Measurements from ENCODE around the gene SEC22A. TPM values are rescaled to one million over a fixed set of nuclear protein-coding genes. Genes with fewer than 3 reads are reported as not detected.

SEC22A gene, protein sequence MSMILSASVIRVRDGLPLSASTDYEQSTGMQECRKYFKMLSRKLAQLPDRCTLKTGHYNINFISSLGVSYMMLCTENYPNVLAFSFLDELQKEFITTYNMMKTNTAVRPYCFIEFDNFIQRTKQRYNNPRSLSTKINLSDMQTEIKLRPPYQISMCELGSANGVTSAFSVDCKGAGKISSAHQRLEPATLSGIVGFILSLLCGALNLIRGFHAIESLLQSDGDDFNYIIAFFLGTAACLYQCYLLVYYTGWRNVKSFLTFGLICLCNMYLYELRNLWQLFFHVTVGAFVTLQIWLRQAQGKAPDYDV
- total RNA-seq (2014; rRNA removed; shearing (Covaris generic); ENCODE audit: low replicate concordance), result 15.8 and 46.3 TPM in 2 replicates

DNA sequence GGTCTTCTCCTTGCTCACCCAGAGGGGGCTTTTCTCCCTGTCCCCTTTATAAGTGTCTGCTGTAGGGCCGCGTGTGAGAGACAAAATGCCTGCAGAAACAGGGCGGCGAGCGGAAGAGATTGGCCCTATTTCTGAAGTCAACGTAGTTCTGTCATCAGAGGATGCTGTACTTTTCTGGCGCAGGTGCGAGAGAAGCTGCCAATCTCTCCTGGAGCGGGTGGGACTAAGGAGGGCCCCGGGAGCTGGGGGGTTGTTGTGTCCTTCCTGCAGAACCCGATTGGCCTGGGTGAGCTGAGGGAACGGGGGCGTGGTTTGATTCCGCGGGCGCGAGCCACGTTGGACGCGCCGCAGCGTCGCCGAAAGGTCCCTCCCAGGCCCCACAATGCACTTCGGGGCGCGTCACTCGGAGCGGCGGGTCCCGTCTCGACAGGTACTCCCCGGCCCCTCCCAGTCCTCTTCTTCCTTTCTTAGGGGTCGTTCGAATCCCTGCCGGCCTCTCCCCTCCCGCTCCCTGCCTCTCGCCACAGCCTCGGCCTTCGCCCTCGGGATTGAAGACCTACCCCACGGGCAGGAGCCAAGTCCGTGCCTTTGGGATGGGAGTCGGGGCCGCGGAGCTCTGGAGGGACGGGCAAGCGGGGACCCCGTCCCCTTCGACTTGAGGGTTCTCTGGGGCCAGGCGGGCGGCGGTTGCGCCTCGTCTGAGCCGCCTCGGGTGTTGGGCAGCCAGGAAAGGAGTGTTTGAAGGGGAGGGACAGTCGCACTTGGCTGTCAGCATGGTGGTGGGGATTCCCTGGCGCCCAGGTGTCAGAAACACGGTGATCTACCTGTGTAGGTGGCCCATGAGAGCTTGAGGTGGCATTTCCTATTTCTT, at the start of gene SEC22A:
Gene SEC22A, plus strand, starts transcription at position 387 of the 871 bp plus-strand sequence. CDS start 7,275 bp downstream, outside the sequence.
- Histone ChIP-seq H3K79me2 (ENCODE audit: low read length) (peaks cover 53% of the 10 kb centered on the region), H3K9me3 (ENCODE audit: low read length) (no peaks in the 10 kb centered on the region), H2AFZ (ENCODE audit: low read length) (peak within 1 kb of the TSS; percentile 97), H3K36me3 (ENCODE audit: insufficient read depth, low read length) (no peaks in the 10 kb centered on the region), H3K9me2 (replicated peaks; ENCODE audit: insufficient read depth, low read length) (peaks cover 8% of the 10 kb centered on the region; the same call in 1 of the 2 replicates), H3K4me3 (ENCODE audit: low read length) (peak within 1 kb of the TSS; percentile 97), H3K27ac (ENCODE audit: low read length) (peak within 1 kb of the TSS; percentile 73), H3K4me2 (ENCODE audit: low read depth, low read length, poor library complexity, severe bottlenecking) (peak within 1 kb of the TSS; percentile 87), H3K27me3 (ENCODE audit: low read length) (no peaks in the 10 kb centered on the region), H4K20me1 (ENCODE audit: insufficient read depth, low read depth, low read length) (no peaks in the 10 kb centered on the region), H3K9ac (ENCODE audit: low read length) (peak within 1 kb of the TSS; percentile 94), H3K4me1 (ENCODE audit: low read length) (peaks cover 27% of the 10 kb centered on the region)
- DNase-seq, result peak; percentile 99

DNA sequence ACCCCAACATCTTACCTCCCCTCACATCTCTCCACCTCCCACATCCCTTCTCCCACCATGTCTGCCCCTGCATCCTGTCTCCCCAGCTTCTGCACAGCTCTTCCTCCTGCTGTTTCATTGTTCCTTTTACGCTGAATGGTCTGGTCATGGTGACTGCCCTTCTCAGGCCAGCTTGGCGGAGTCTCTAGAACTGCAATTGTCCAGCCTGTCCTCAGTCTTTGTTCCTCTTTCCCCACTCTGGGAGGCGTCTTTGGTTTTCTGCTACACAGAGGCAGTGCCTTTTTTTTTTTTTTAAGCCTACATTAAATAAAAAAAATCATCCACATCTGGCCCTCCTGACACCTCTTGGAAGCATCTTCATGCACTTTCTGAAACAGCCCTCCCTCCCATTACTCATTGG, 49.1 kb upstream of the SEC22A start:
- Histone ChIP-seq H3K9me3 (ENCODE audit: low read length) (no peaks in the 10 kb centered on the region), H3K9ac (ENCODE audit: low read length) (peak overlapping the region; percentile 38; the same call in 1 of the 2 replicates), H3K9me2 (replicated peaks; ENCODE audit: insufficient read depth, low read length) (no peaks in the 10 kb centered on the region), H4K20me1 (ENCODE audit: insufficient read depth, low read depth, low read length) (no peaks in the 10 kb centered on the region), H3K27me3 (ENCODE audit: low read length) (no peaks in the 10 kb centered on the region), H3K4me3 (ENCODE audit: low read length) (peak overlapping the region; percentile 15; the same call in 1 of the 2 replicates), H3K4me1 (ENCODE audit: low read length) (peaks cover 49% of the 10 kb centered on the region), H2AFZ (ENCODE audit: low read length) (no peak overlapping the region), H3K27ac (ENCODE audit: low read length) (peak overlapping the region; percentile 81), H3K79me2 (ENCODE audit: low read length) (no peaks in the 10 kb centered on the region), H3K36me3 (ENCODE audit: insufficient read depth, low read length) (no peaks in the 10 kb centered on the region), H3K4me2 (ENCODE audit: low read depth, low read length, poor library complexity, severe bottlenecking) (peak overlapping the region; percentile 60)
- peak; percentile 41 for DNase-seq

DNA sequence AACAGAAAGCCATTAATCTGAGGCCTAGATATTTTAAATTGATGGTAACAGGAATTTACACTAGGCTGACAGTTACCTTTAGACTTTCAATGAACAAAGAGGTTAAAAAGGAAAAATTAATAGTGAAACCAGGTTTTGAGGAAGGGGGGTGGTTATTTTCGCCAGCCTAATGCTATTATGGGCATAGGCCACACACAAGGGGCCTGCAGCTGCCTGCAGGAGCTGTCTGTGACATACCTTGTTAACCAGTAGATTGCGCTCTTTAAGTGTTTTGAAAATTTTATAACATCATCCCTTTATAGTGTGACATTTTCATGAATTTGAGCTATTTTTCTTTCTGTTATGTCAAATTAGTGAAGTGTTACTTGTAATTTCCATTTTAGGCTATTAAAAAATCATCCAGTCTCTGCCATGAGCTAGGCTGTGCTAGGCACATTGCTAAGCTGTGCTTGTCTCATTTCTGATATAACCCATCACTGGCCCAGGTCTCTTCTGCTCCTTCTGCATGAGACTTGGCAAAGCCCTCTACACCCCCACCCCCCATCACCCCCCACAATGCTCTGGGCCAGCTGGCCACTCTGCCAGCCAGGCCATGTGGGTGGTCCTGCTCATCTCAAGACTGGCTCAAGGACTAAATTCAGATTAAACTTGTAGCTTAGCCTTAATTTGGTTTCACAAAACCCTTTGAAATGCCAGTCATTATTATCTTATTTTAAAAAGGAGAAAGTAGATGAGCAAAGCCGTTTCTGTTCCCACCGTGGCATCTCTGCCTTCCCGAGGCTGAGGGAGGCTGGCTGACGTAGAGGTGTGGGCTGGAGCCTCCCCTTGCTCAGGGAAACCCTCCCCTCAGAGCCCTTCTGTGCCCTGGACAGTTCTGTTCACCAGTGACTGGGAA, 48.4 kb upstream of the SEC22A start:
- H3K79me2 ChIP-seq (ENCODE audit: low read length), result no peaks in the 10 kb centered on the region
- H4K20me1 ChIP-seq (ENCODE audit: insufficient read depth, low read depth, low read length), result no peaks in the 10 kb centered on the region
- no peaks in the 10 kb centered on the region for H3K9me3 ChIP-seq (ENCODE audit: low read length)
- H3K4me1 ChIP-seq (ENCODE audit: low read length), result peaks cover 49% of the 10 kb centered on the region
- peak; percentile 85 for DNase-seq
- H2AFZ ChIP-seq (ENCODE audit: low read length), result no peak overlapping the region
- H3K4me3 ChIP-seq (ENCODE audit: low read length), result peak overlapping the region; percentile 17; the same call in 1 of the 2 replicates
- peak overlapping the region; percentile 81 for H3K27ac ChIP-seq (ENCODE audit: low read length)
- H3K9ac ChIP-seq (ENCODE audit: low read length), result peak overlapping the region; percentile 38
- H3K9me2 ChIP-seq (replicated peaks; ENCODE audit: insufficient read depth, low read length), result no peaks in the 10 kb centered on the region
- H3K4me2 ChIP-seq (ENCODE audit: low read depth, low read length, poor library complexity, severe bottlenecking), result peak overlapping the region; percentile 60
- H3K27me3 ChIP-seq (ENCODE audit: low read length), result no peaks in the 10 kb centered on the region
- no peaks in the 10 kb centered on the region for H3K36me3 ChIP-seq (ENCODE audit: insufficient read depth, low read length)

DNA sequence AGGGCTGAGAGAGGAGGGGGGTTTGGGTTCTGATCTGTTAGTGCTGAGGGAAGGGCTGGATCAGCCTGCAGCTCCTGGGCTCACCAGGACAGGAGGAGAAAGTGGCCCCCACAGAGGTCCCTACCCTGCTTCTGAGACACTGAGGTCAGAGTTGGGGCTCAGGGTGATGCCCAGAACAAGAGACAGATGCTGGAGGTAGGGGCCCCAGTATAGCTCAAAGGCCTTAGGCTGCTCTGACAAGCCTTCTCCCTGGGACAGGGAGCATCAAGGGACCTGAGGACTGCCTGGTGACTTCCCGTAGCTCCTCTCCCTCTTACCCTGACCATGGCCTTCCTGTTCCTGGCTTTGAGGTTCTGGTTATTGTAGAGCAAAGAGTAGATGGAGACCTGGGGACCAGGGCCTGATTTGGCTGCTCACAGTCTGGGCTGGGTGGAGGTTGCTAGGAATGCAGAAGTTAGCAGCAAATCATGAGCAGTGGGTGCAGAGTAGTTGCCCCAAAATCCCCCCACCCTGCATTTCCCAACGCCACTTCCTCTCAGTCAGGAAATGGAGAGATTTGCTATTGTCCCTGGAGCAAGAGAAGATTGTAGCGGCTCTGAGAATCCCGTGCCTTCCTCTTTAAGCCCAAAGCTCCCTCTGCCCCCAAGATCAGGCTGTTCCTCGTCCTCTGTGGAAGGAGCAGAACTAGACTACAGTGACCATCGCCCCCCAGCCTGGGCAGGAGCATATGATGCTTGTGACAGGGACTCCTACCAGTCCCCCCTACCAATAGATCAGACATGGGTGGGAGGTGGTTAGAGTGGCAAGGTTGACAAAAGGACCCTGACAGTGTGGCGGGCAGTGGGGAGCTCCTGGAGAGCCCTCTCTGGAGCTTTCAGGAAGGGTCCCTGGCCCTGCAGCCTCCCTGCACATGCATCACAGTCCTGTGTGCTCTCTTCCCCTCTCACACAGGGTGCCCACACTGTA, 47.4 kb upstream of the SEC22A start:
- peak overlapping the region; percentile 38; the same call in 1 of the 2 replicates for H3K9ac ChIP-seq (ENCODE audit: low read length)
- peak overlapping the region; percentile 60 for H3K4me2 ChIP-seq (ENCODE audit: low read depth, low read length, poor library complexity, severe bottlenecking)
- H3K4me1 ChIP-seq (ENCODE audit: low read length), result peaks cover 49% of the 10 kb centered on the region
- no peaks in the 10 kb centered on the region for H3K9me2 ChIP-seq (replicated peaks; ENCODE audit: insufficient read depth, low read length)
- H3K27ac ChIP-seq (ENCODE audit: low read length), result peak overlapping the region; percentile 81
- H2AFZ ChIP-seq (ENCODE audit: low read length), result no peak overlapping the region
- H3K36me3 ChIP-seq (ENCODE audit: insufficient read depth, low read length), result no peaks in the 10 kb centered on the region
- H4K20me1 ChIP-seq (ENCODE audit: insufficient read depth, low read depth, low read length), result no peaks in the 10 kb centered on the region
- no peaks in the 10 kb centered on the region for H3K79me2 ChIP-seq (ENCODE audit: low read length)
- no peaks in the 10 kb centered on the region for H3K27me3 ChIP-seq (ENCODE audit: low read length)
- DNase-seq, result no peak
- H3K4me3 ChIP-seq (ENCODE audit: low read length), result no peak overlapping the region
- H3K9me3 ChIP-seq (ENCODE audit: low read length), result no peaks in the 10 kb centered on the region

DNA sequence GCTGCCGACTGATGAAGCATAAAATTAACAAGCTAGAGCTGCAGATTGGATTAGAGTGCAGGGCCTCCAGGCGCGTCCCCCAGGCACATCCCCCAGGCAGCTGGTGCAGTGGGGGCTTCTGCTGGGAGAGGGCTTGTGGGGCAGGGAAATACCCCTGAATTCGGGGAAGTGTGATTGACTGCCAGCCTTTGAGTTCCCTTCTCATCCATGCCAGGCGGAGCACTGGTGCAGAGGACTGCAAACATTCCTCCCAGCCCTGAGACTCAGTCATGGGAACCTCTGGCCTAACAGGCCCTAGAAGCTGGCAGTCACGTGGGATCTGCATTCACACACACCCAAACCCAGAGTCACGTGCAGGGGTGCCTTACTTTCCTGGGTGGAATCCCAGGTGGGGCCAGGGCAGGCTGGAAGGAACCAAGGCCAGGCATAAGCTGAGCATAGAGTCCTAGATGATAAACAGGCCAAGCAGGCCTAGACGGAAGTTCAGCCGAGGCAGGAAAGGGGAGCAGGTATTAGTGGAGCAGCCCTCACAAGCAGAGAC, 46.2 kb upstream of the SEC22A start:
- Histone ChIP-seq H3K27me3 (ENCODE audit: low read length) (no peaks in the 10 kb centered on the region), H3K4me3 (ENCODE audit: low read length) (no peak overlapping the region), H3K27ac (ENCODE audit: low read length) (peak overlapping the region; percentile 11; the same call in 1 of the 2 replicates), H3K79me2 (ENCODE audit: low read length) (no peaks in the 10 kb centered on the region), H3K9ac (ENCODE audit: low read length) (no peak overlapping the region), H3K9me2 (replicated peaks; ENCODE audit: insufficient read depth, low read length) (no peaks in the 10 kb centered on the region), H4K20me1 (ENCODE audit: insufficient read depth, low read depth, low read length) (no peaks in the 10 kb centered on the region), H3K4me1 (ENCODE audit: low read length) (peaks cover 49% of the 10 kb centered on the region), H2AFZ (ENCODE audit: low read length) (no peak overlapping the region), H3K36me3 (ENCODE audit: insufficient read depth, low read length) (no peaks in the 10 kb centered on the region), H3K4me2 (ENCODE audit: low read depth, low read length, poor library complexity, severe bottlenecking) (no peak overlapping the region), H3K9me3 (ENCODE audit: low read length) (no peaks in the 10 kb centered on the region)
- no peak for DNase-seq

DNA sequence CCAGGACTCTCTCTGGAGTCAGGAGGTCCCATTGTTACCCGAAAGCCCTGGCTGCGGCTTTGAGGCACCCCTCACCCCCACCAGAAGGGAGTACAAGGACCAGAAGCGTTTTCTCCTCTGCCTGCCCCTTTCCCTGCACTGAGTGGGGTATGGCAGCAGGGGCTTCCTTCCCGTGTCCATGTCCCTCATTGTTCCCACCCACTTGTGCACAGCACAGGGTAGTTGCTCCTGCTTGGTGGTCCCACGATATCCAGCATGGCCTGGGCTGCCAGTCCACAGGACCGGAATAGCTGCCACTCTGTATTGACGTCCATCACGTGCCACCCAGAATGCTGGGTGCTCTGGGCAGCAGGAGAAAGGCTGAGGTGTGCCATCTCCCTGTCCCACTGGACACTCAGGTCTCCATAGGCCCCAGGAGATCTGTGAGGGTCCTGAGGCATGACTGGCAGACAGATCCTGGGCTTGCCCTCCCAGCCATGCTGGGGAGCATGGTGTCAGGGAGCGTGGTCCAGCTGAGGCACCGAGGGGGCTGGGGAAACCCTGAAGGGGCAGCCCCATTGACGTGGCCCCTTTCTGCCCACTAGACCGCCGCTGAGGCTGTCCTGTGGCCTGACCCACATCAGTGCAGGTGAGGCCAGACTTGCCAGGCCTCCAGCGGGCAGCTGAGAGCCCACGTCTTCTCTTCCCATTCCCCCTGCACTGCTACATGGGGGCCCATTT, 45.3 kb upstream of the SEC22A start:
- DNase-seq, result no peak
- H2AFZ ChIP-seq (ENCODE audit: low read length), result no peak overlapping the region
- no peaks in the 10 kb centered on the region for H3K9me3 ChIP-seq (ENCODE audit: low read length)
- no peaks in the 10 kb centered on the region for H3K9me2 ChIP-seq (replicated peaks; ENCODE audit: insufficient read depth, low read length)
- no peaks in the 10 kb centered on the region for H3K36me3 ChIP-seq (ENCODE audit: insufficient read depth, low read length)
- H3K9ac ChIP-seq (ENCODE audit: low read length), result no peak overlapping the region
- H3K4me1 ChIP-seq (ENCODE audit: low read length), result peaks cover 42% of the 10 kb centered on the region
- no peak overlapping the region for H3K27ac ChIP-seq (ENCODE audit: low read length)
- H3K79me2 ChIP-seq (ENCODE audit: low read length), result no peaks in the 10 kb centered on the region
- H4K20me1 ChIP-seq (ENCODE audit: insufficient read depth, low read depth, low read length), result no peaks in the 10 kb centered on the region
- H3K27me3 ChIP-seq (ENCODE audit: low read length), result no peaks in the 10 kb centered on the region
- H3K4me3 ChIP-seq (ENCODE audit: low read length), result no peak overlapping the region
- no peak overlapping the region for H3K4me2 ChIP-seq (ENCODE audit: low read depth, low read length, poor library complexity, severe bottlenecking)
